ENCODE data around the gene MT2A. TPM values are rescaled to one million over a fixed set of nuclear protein-coding genes. Genes with fewer than 3 reads are reported as not detected.

MT2A gene
- total and polyA plus RNA-seq, 10 of the 15 experiments (the other 5 are each of a cell fraction or from before 2014, with no cell fraction given): 7.3 to 271 (median 53.5) TPM

- H3K27me3 ChIP-seq (replicated peaks in 1 of 2; ENCODE audit: control insufficient read depth in 2 of 2, insufficient read depth in 2 of 2, low read length in 1 of 2): no peaks in the 10 kb centered on the region; a peak in 1 of 4 replicates
- H3K9ac ChIP-seq (ENCODE audit: control insufficient read depth, insufficient read depth, low read length): no peak overlapping the region
- H3K27ac ChIP-seq (ENCODE audit: control insufficient read depth, insufficient read depth): no peak overlapping the region
- SMC1A ChIA-PET (ENCODE audit: uncharacterized antibody, unreplicated experiment): interaction anchor here (1.1 to 4.6 kb wide), 7 partner anchors 9 to 90 kb away, joined by 3 to 27 read pairs (median 4); no protein-coding TSS in a partner anchor
- peaks cover 29% of the 10 kb centered on the region for H3K4me1 ChIP-seq (ENCODE audit: control insufficient read depth, insufficient read depth, low read length)
- POLR2A ChIA-PET: interaction anchor here (1.0 to 2.0 kb wide), 3 partner anchors 13 to 19 kb away, joined by 4 to 5 read pairs (median 4); partner anchors contain the start of gene MT1E
- CTCF ChIA-PET: interaction anchor here (1.3 to 10.0 kb wide), 5 partner anchors 10 to 91 kb away, joined by 3 to 77 read pairs (median 7); no protein-coding TSS in a partner anchor
- no peak for DNase-seq (ENCODE audit: low read depth, low spot score)
- BruUV-seq (replicated peaks): no TSS peak
- no peak overlapping the region for H2AFZ ChIP-seq (ENCODE audit: control insufficient read depth, low read depth, low read length)
- H3K36me3 ChIP-seq (ENCODE audit: control insufficient read depth in 2 of 2, insufficient read depth in 2 of 2, low read length in 1 of 2): no peaks in the 10 kb centered on the region
- H4K20me1 ChIP-seq (ENCODE audit: control insufficient read depth, insufficient read depth): no peaks in the 10 kb centered on the region
- in situ Hi-C loops (cut with MboI) (no loop called here), intact Hi-C loops (cut with micrococcal nuclease; ENCODE audit: unreplicated experiment) (no loop called here)
- 0 out of 2 replicates have a peak, but pooled peaks have one; percentile 16 for TF ChIP-seq NR2F1 (conservative IDR thresholded peaks at IDR 0.05)
- TF ChIP-seq, protein P1, sequence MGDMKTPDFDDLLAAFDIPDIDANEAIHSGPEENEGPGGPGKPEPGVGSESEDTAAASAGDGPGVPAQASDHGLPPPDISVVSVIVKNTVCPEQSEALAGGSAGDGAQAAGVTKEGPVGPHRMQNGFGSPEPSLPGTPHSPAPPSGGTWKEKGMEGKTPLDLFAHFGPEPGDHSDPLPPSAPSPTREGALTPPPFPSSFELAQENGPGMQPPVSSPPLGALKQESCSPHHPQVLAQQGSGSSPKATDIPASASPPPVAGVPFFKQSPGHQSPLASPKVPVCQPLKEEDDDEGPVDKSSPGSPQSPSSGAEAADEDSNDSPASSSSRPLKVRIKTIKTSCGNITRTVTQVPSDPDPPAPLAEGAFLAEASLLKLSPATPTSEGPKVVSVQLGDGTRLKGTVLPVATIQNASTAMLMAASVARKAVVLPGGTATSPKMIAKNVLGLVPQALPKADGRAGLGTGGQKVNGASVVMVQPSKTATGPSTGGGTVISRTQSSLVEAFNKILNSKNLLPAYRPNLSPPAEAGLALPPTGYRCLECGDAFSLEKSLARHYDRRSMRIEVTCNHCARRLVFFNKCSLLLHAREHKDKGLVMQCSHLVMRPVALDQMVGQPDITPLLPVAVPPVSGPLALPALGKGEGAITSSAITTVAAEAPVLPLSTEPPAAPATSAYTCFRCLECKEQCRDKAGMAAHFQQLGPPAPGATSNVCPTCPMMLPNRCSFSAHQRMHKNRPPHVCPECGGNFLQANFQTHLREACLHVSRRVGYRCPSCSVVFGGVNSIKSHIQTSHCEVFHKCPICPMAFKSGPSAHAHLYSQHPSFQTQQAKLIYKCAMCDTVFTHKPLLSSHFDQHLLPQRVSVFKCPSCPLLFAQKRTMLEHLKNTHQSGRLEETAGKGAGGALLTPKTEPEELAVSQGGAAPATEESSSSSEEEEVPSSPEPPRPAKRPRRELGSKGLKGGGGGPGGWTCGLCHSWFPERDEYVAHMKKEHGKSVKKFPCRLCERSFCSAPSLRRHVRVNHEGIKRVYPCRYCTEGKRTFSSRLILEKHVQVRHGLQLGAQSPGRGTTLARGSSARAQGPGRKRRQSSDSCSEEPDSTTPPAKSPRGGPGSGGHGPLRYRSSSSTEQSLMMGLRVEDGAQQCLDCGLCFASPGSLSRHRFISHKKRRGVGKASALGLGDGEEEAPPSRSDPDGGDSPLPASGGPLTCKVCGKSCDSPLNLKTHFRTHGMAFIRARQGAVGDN (IDR thresholded peaks at IDR 0.05): no peak
- RAD21 ChIA-PET (ENCODE audit: unreplicated experiment): interaction anchor here (0.9 to 4.6 kb wide), 5 partner anchors 14 to 93 kb away, joined by 3 to 23 read pairs (median 3); partner anchors contain the start of genes MT1E and MT1X
- H3K4me3 ChIP-seq: no peak overlapping the region
- no peak overlapping the region for H3K4me2 ChIP-seq (ENCODE audit: control insufficient read depth, insufficient read depth)
- no peaks in the 10 kb centered on the region for H3K9me3 ChIP-seq (replicated peaks; ENCODE audit: control insufficient read depth, insufficient read depth, low read length)
- H3K79me2 ChIP-seq (ENCODE audit: control insufficient read depth, insufficient read depth, low read length): no peaks in the 10 kb centered on the region
- FAIRE-seq: no peak
- WGBS (ENCODE audit: insufficient coverage, insufficient replicate concordance, low lambda C conversion rate, missing lambda C conversion rate): 79% methylated on average over 2 of the region's 2 CpGs
- ATAC-seq: peak; percentile 6
Observed at GRCh38 chr16:56611281-56611833, 3.0 kb downstream of the MT2A start.

All from GM12878 (cell line).